Hepatocyte (in vitro differentiated cells): Measurements from ENCODE around the gene PCK1.

Source experiments
- CTCF ChIP-seq: fragments of 200-600 bp; sonication (generic); IDR thresholded peaks from 2 replicates; pipeline ENCODE4 v1.5.1; 2016; ENCODE audit warnings: antibody characterized with exemption, mild to moderate bottlenecking; ENCODE audit not compliant: poor library complexity
- EZH2 ChIP-seq: fragments of 200-600 bp; sonication (generic); IDR thresholded peaks from 2 replicates; pipeline ENCODE4 v1.6.1; 2016; ENCODE audit warnings: antibody characterized with exemption, mild to moderate bottlenecking, borderline replicate concordance
- EZH2phosphoT487 ChIP-seq: fragments of 200-600 bp; sonication (generic); IDR thresholded peaks from one replicate; pipeline ENCODE4 v1.6.1; 2018; ENCODE audit warnings: antibody characterized with exemption, mild to moderate bottlenecking, low read depth, moderate library complexity; ENCODE audit not compliant: unreplicated experiment, severe bottlenecking

GRCh38 chr20:57592263-57593092, 31.6 kb downstream of the PCK1 start:
- TF ChIP-seq EZH2: no peak
- TF ChIP-seq CTCF: no peak
- TF ChIP-seq EZH2phosphoT487: no peak
